HCT116 (cell line): ENCODE measurements around the gene SPRED1.

ENCODE experiments used
- CEBPB ChIP-seq: IDR thresholded peaks from 2 replicates; pipeline ENCODE4 v1.6.1; 2012; ENCODE audit warnings: low read depth
- EGR1 ChIP-seq: IDR thresholded peaks from 2 replicates; pipeline ENCODE4 v1.6.1; 2012; ENCODE audit warnings: low read depth
- EZH2phosphoT487 ChIP-seq: fragments of 200-600 bp; IDR thresholded peaks from 2 replicates; pipeline ENCODE4 v1.6.1; 2018; ENCODE audit warnings: antibody characterized with exemption, borderline replicate concordance
- JUND ChIP-seq: IDR thresholded peaks from 2 replicates; pipeline ENCODE4 v1.6.1; 2012
- SIN3A ChIP-seq: IDR thresholded peaks from 2 replicates; pipeline ENCODE4 v1.6.1; 2012; ENCODE audit warnings: low read depth
- TF ChIP-seq, protein P1 (sequence below), 3 experiments: fragments of 200-600 bp in 1 of 3; sonication (generic) in 1 of 3; IDR thresholded peaks in 2 of 3; conservative IDR thresholded peaks in 1 of 3; 2 replicates each; pipeline ENCODE4 v1.5.1; 2012 to 2017; ENCODE audit warnings: low read depth in 2 of 3, low read length in 2 of 3, antibody characterized with exemption in 1 of 3, borderline replicate concordance in 1 of 3, control low read depth in 1 of 3, mild to moderate bottlenecking in 1 of 3, mixed read lengths in 1 of 3, mixed run types in 1 of 3, moderate library complexity in 1 of 3; ENCODE audit not compliant: insufficient read depth in 1 of 3
- TF ChIP-seq, protein P2 (sequence below): IDR thresholded peaks from 2 replicates; pipeline ENCODE4 v1.6.1; 2011; ENCODE audit warnings: mild to moderate bottlenecking, low read length, moderate library complexity; ENCODE audit not compliant: insufficient replicate concordance; ENCODE audit errors: extremely low read depth

DNA sequence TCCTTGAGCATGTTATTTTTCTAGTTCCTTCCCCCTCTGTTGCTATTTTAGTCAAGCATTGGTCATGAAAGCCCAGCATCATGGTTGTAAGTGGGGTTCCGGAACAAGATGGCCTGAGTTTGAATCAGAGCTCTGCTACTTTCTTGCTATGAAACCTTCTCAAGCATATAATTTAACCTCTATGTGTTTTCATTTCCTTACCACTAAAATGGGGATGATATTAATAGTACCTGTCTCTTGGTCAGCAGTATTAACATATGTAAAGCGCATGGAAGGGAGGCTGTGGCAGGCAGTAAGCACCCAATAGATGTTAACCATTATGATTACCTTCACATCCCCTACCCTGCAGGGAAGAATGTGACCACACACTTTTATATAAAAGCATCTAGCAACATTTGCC, 14.3 kb upstream of the SPRED1 start:
- TF ChIP-seq CEBPB (no peak), EZH2phosphoT487 (no peak), JUND (no peak), EGR1 (no peak), SIN3A (no peak)
- TF ChIP-seq, protein P1, sequence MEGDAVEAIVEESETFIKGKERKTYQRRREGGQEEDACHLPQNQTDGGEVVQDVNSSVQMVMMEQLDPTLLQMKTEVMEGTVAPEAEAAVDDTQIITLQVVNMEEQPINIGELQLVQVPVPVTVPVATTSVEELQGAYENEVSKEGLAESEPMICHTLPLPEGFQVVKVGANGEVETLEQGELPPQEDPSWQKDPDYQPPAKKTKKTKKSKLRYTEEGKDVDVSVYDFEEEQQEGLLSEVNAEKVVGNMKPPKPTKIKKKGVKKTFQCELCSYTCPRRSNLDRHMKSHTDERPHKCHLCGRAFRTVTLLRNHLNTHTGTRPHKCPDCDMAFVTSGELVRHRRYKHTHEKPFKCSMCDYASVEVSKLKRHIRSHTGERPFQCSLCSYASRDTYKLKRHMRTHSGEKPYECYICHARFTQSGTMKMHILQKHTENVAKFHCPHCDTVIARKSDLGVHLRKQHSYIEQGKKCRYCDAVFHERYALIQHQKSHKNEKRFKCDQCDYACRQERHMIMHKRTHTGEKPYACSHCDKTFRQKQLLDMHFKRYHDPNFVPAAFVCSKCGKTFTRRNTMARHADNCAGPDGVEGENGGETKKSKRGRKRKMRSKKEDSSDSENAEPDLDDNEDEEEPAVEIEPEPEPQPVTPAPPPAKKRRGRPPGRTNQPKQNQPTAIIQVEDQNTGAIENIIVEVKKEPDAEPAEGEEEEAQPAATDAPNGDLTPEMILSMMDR (IDR thresholded peaks at IDR 0.05 in 2 of 3, conservative IDR thresholded peaks at IDR 0.05 in 1 of 3; ENCODE audit: borderline replicate concordance in 1 of 3, insufficient read depth in 1 of 3, low read depth in 2 of 3, low read length in 2 of 3): no peak
- TF ChIP-seq, protein P2, sequence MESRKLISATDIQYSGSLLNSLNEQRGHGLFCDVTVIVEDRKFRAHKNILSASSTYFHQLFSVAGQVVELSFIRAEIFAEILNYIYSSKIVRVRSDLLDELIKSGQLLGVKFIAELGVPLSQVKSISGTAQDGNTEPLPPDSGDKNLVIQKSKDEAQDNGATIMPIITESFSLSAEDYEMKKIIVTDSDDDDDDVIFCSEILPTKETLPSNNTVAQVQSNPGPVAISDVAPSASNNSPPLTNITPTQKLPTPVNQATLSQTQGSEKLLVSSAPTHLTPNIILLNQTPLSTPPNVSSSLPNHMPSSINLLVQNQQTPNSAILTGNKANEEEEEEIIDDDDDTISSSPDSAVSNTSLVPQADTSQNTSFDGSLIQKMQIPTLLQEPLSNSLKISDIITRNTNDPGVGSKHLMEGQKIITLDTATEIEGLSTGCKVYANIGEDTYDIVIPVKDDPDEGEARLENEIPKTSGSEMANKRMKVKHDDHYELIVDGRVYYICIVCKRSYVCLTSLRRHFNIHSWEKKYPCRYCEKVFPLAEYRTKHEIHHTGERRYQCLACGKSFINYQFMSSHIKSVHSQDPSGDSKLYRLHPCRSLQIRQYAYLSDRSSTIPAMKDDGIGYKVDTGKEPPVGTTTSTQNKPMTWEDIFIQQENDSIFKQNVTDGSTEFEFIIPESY: no peak
